Hematopoietic multipotent progenitor cell (in vitro differentiated cells): ENCODE data around the gene PHACTR1. TPM values are rescaled to one million over a fixed set of nuclear protein-coding genes. Genes with fewer than 3 reads are reported as not detected.

ENCODE experiments used
- DNase-seq, 3 donors: peaks; one replicate each; pipeline ENCODE4 v3.0.0-alpha.2; 2011 to 2015; ENCODE audit warnings: low read depth in 2 of 3, low spot score in 2 of 3
- total RNA-seq: library from RNA; depleted of rRNA; stranded (reverse); fragments of >200 nt; gene quantifications from one replicate; pipeline ENCODE4 v1.2.3, GENCODE V29; 2012

PHACTR1 gene
- total RNA-seq, 1 donor = 34.2 TPM

- DNase-seq = no peak
Observed at GRCh38 chr6:12800120-12800519, 83.6 kb downstream of the PHACTR1 start.

GRCh38 chr6:12801141-12801540, 84.6 kb downstream of the PHACTR1 start:
- DNase-seq = no peak

GRCh38 chr6:12802440-12802839, 85.9 kb downstream of the PHACTR1 start:
- DNase-seq = no peak

- no peak for DNase-seq
Observed at GRCh38 chr6:12803486-12803885, 86.9 kb downstream of the PHACTR1 start.

- no peak for DNase-seq
Observed at GRCh38 chr6:12804952-12805645, 88.5 kb downstream of the PHACTR1 start.

GRCh38 chr6:12806136-12806535, 89.6 kb downstream of the PHACTR1 start:
- no peak for DNase-seq

- DNase-seq = no peak
Observed at GRCh38 chr6:12806796-12807195, 90.2 kb downstream of the PHACTR1 start.

GRCh38 chr6:12811519-12811918, 95.0 kb downstream of the PHACTR1 start:
- DNase-seq = peak in 1 of 3 donors; percentile 37

- DNase-seq = no peak
Observed at GRCh38 chr6:12813321-12813720, 96.8 kb downstream of the PHACTR1 start.

- no peak for DNase-seq
Observed at GRCh38 chr6:12814015-12814414, 97.4 kb downstream of the PHACTR1 start.

GRCh38 chr6:12815089-12815488, 98.5 kb downstream of the PHACTR1 start:
- no peak for DNase-seq

- DNase-seq = no peak
Observed at GRCh38 chr6:12815884-12816600, 99.5 kb downstream of the PHACTR1 start.

- DNase-seq = peak in 2 of 3 donors; percentile 37 to 73
Observed at GRCh38 chr6:12818324-12818723, 101.8 kb downstream of the PHACTR1 start.

GRCh38 chr6:12823847-12824246, 107.3 kb downstream of the PHACTR1 start:
- DNase-seq = no peak

- DNase-seq = no peak
Observed at GRCh38 chr6:12826584-12826983, 110.0 kb downstream of the PHACTR1 start.

- DNase-seq = no peak
Observed at GRCh38 chr6:12827921-12828320, 111.4 kb downstream of the PHACTR1 start.

- peak in 2 of 3 donors; percentile 56 to 85 for DNase-seq
Observed at GRCh38 chr6:12832226-12832735, 115.7 kb downstream of the PHACTR1 start.

GRCh38 chr6:12836009-12836408, 119.4 kb downstream of the PHACTR1 start:
- no peak for DNase-seq

GRCh38 chr6:12841619-12842018, 125.1 kb downstream of the PHACTR1 start:
- no peak for DNase-seq

- no peak for DNase-seq
Observed at GRCh38 chr6:12842114-12842513, 125.5 kb downstream of the PHACTR1 start.

GRCh38 chr6:12842658-12843057, 126.1 kb downstream of the PHACTR1 start:
- no peak for DNase-seq
